SK-N-SH (cell line): ENCODE measurements around the gene MMP19. TPM values are rescaled to one million over a fixed set of nuclear protein-coding genes. Genes with fewer than 3 reads are reported as not detected.
"Not testable (repeated sequence)": the region's sequence is repeated elsewhere in the genome, so short reads cannot be mapped to it uniquely, and the experiment has no call there.

ENCODE experiments used
- CTCF ChIA-PET: fragments of 300-600, 350-600 bp; formaldehyde crosslinking; extraction: SDS; loops from one replicate; lab custom pipeline; 2021; lab: Yijun Ruan, JAX
- POLR2A ChIA-PET: fragments of 350-600 bp; sonication (Branson Sonifier 250); formaldehyde crosslinking; extraction: SDS; loops from one replicate; lab custom pipeline; 2020; ENCODE audit warnings: antibody characterized with exemption, inconsistent platforms; lab: Yijun Ruan, JAX
- DNase-seq: peaks from one replicate; pipeline ENCODE4 v3.0.0; 2012
- H2AFZ ChIP-seq: fragments of 200-600 bp; sonication (generic); 2 replicates; pipeline ENCODE4 v1.8.1; 2016; ENCODE audit warnings: antibody characterized with exemption, mild to moderate bottlenecking, low read depth
- H3F3A ChIP-seq: fragments of 200-600 bp; sonication (generic); replicated peaks from 2 replicates; pipeline ENCODE3; 2016; ENCODE audit warnings: antibody characterized with exemption, mild to moderate bottlenecking; ENCODE audit not compliant: insufficient read depth
- H3K27ac ChIP-seq, 2 experiments: fragments of 200-500 bp in 1 of 2; fragments of 200-600 bp in 1 of 2; sonication (Bioruptor generic) in 1 of 2; sonication (generic), shearing (Covaris generic) in 1 of 2; 2 replicates each; pipeline versions ENCODE4 v1.5.1 to v1.6.1; 2014 to 2016; ENCODE audit warnings: low read depth in 2 of 2, inconsistent platforms in 1 of 2, low read length in 1 of 2, mild to moderate bottlenecking in 1 of 2, mixed read lengths in 1 of 2
- H3K27me3 ChIP-seq: fragments of 200-600 bp; sonication (generic), shearing (Covaris generic); 2 replicates; pipeline ENCODE4 v1.6.1; 2016; ENCODE audit warnings: mixed run types; ENCODE audit not compliant: insufficient read depth
- H3K36me3 ChIP-seq, 2 experiments: fragments of 200-500 bp in 1 of 2; fragments of 200-600 bp in 1 of 2; sonication (Bioruptor generic) in 1 of 2; sonication (generic) in 1 of 2; replicated peaks in 1 of 2; 2 replicates each; pipeline versions ENCODE3 to v1.5.1; 2014 to 2016; ENCODE audit warnings: low read length in 1 of 2, mild to moderate bottlenecking in 1 of 2; ENCODE audit not compliant: insufficient read depth in 2 of 2, control insufficient read depth in 1 of 2
- H3K4me1 ChIP-seq, 2 experiments: fragments of 200-500 bp in 1 of 2; fragments of 200-600 bp in 1 of 2; sonication (Bioruptor generic) in 1 of 2; sonication (generic), shearing (Covaris generic) in 1 of 2; 2 replicates each; pipeline versions ENCODE4 v1.5.1 to v1.6.1; 2014 to 2016; ENCODE audit warnings: low read depth in 1 of 2, low read length in 1 of 2, mixed run types in 1 of 2; ENCODE audit not compliant: insufficient read depth in 2 of 2, control insufficient read depth in 1 of 2
- H3K4me2 ChIP-seq: fragments of 200-600 bp; sonication (generic), shearing (Covaris generic); 2 replicates; pipeline ENCODE4 v1.6.1; 2017; ENCODE audit warnings: mixed run types
- H3K4me3 ChIP-seq, 2 experiments: fragments of 200-500 bp in 1 of 2; fragments of 200-600 bp in 1 of 2; sonication (Bioruptor generic) in 1 of 2; sonication (generic), shearing (Covaris generic) in 1 of 2; 2 replicates each; pipeline versions ENCODE4 v1.5.1 to v1.8.1; 2014 to 2016; ENCODE audit warnings: low read depth in 2 of 2, inconsistent platforms in 1 of 2, low read length in 1 of 2, mild to moderate bottlenecking in 1 of 2, mixed read lengths in 1 of 2, moderate library complexity in 1 of 2
- H3K79me2 ChIP-seq: fragments of 200-600 bp; sonication (generic); 2 replicates; pipeline ENCODE4 v1.8.1; 2017; ENCODE audit warnings: mild to moderate bottlenecking; ENCODE audit not compliant: insufficient read depth
- H3K9ac ChIP-seq: fragments of 200-600 bp; sonication (generic); 2 replicates; pipeline ENCODE4 v1.6.1; 2017; ENCODE audit warnings: mixed run types
- H3K9me2 ChIP-seq: fragments of 200-600 bp; sonication (generic); 2 replicates; pipeline ENCODE4 v1.6.1; 2017; ENCODE audit warnings: mixed run types
- H3K9me3 ChIP-seq: fragments of 200-600 bp; sonication (generic); 2 replicates; pipeline ENCODE4 v1.6.1; 2017; ENCODE audit warnings: mixed run types, mild to moderate bottlenecking, moderate library complexity
- H4K20me1 ChIP-seq: fragments of 200-600 bp; sonication (generic); 2 replicates; pipeline ENCODE4 v1.6.1; 2017; ENCODE audit warnings: mild to moderate bottlenecking, mixed run types; ENCODE audit not compliant: insufficient read depth
- ELF1 ChIP-seq: IDR thresholded peaks from 2 replicates; pipeline ENCODE4 v1.4.0; 2012
- EP300 ChIP-seq, 2 experiments: IDR thresholded peaks; 2 replicates each; pipeline versions ENCODE4 v1.4.0 to v1.6.1; 2012; ENCODE audit warnings: borderline replicate concordance in 1 of 2, low read depth in 1 of 2, low read length in 1 of 2
- FOSL2 ChIP-seq: IDR thresholded peaks from 2 replicates; pipeline ENCODE4 v1.4.0; 2012; ENCODE audit warnings: low read depth, mild to moderate bottlenecking, moderate library complexity, borderline replicate concordance
- GABPA ChIP-seq: IDR thresholded peaks from 2 replicates; pipeline ENCODE4 v1.4.0; 2012; ENCODE audit warnings: low read depth, mild to moderate bottlenecking
- GATA2 ChIP-seq: sonication (generic); formaldehyde crosslinking; IDR thresholded peaks from 2 replicates; pipeline ENCODE4 v1.5.0; 2020; ENCODE audit warnings: mild to moderate bottlenecking, missing genetic modification reagents
- JUND ChIP-seq: IDR thresholded peaks from 2 replicates; pipeline ENCODE4 v1.4.0; 2012
- MXI1 ChIP-seq: IDR thresholded peaks from 2 replicates; pipeline ENCODE4 v1.6.1; 2012; ENCODE audit warnings: mild to moderate bottlenecking, low read depth, low read length, improper control_type of control experiment
- NFIC ChIP-seq: IDR thresholded peaks from 2 replicates; pipeline ENCODE4 v1.4.0; 2012; ENCODE audit warnings: borderline replicate concordance
- NRF1 ChIP-seq: IDR thresholded peaks from 2 replicates; pipeline ENCODE4 v1.6.1; 2012; ENCODE audit warnings: low read depth, mild to moderate bottlenecking, low read length
- PBX3 ChIP-seq: IDR thresholded peaks from 2 replicates; pipeline ENCODE4; 2012
- RAD21 ChIP-seq: IDR thresholded peaks from 2 replicates; pipeline ENCODE4 v1.6.1; 2012; ENCODE audit warnings: mild to moderate bottlenecking, low read length
- RCOR1 ChIP-seq: fragments of 150-350 bp; IDR thresholded peaks from 2 replicates; pipeline ENCODE4 v1.6.1; 2017; ENCODE audit warnings: antibody characterized with exemption, low read length
- RXRA ChIP-seq: IDR thresholded peaks from 2 replicates; pipeline ENCODE4 v1.4.0; 2012; ENCODE audit warnings: low read depth, mild to moderate bottlenecking, borderline replicate concordance
- TCF12 ChIP-seq: IDR thresholded peaks from 2 replicates; pipeline ENCODE4 v1.4.0; 2012
- TEAD4 ChIP-seq: IDR thresholded peaks from 2 replicates; pipeline ENCODE4 v1.4.0; 2012; ENCODE audit warnings: mild to moderate bottlenecking, borderline replicate concordance; ENCODE audit not compliant: insufficient read depth
- USF1 ChIP-seq: IDR thresholded peaks from 2 replicates; pipeline ENCODE4 v1.4.0; 2012; ENCODE audit warnings: low read depth, borderline replicate concordance
- whole genome bisulfite sequencing: methylation state at CpG from one replicate; pipeline ENCODE4 v1.1.6; 2017; ENCODE audit warnings: low lambda C conversion rate; 5-methylcytosine and 5-hydroxymethylcytosine counted together
- polyA plus RNA-seq, 3 experiments: library from polyadenylated mRNA; depleted of rRNA; stranded (reverse); fragments of >200 nt; gene quantifications; 2 replicates each; pipeline ENCODE4 v1.2.3, GENCODE V29; 2012

Gene MMP19
- polyA plus RNA-seq, 1 of the 3 experiments (the other 2 are of a cell fraction), result 5.7 TPM

GRCh38 chr12:55838361-55838760, 4.4 kb downstream of the MMP19 start:
- H3F3A ChIP-seq, result no peaks in the 10 kb centered on the region
- ChIA-PET CTCF (no interaction called here), POLR2A (no interaction called here)
- H3K4me1 ChIP-seq, result peaks cover 1 to 9% of the 10 kb centered on the region in 2 experiments; a peak in 1 of 4 replicates
- no peak overlapping the region for H3K9ac ChIP-seq
- H3K36me3 ChIP-seq, result no peaks in the 10 kb centered on the region
- no peaks in the 10 kb centered on the region for H4K20me1 ChIP-seq
- no peak for DNase-seq
- no peaks in the 10 kb centered on the region for H3K9me3 ChIP-seq
- H3K27me3 ChIP-seq, result no peaks in the 10 kb centered on the region
- TF ChIP-seq ELF1, result no peak
- no peak for TF ChIP-seq EP300 (IDR thresholded peaks at IDR 0.05; ENCODE audit: borderline replicate concordance in 1 of 2, low read depth in 1 of 2, low read length in 1 of 2)
- TF ChIP-seq RCOR1, result no peak
- no peak for TF ChIP-seq TEAD4
- no peak for TF ChIP-seq USF1
- TF ChIP-seq TCF12, result no peak
- no peak for TF ChIP-seq RXRA
- no peak overlapping the region for H3K27ac ChIP-seq
- H3K9me2 ChIP-seq, result no peaks in the 10 kb centered on the region
- WGBS, result 86% methylated on average over 3 of the region's 3 CpGs
- no peaks in the 10 kb centered on the region for H3K79me2 ChIP-seq
- no peak overlapping the region for H3K4me2 ChIP-seq
- H3K4me3 ChIP-seq, result no peak overlapping the region
- no peak overlapping the region for H2AFZ ChIP-seq

- peaks cover 4 to 20% of the 10 kb centered on the region in 2 experiments; a peak in 1 of 4 replicates for H3K4me1 ChIP-seq
- POLR2A ChIA-PET, result interaction anchor here (0.6 kb wide), 1 partner anchor 108 kb away, joined by 5 read pairs; no protein-coding TSS in a partner anchor
- 89% methylated on average over 5 of the region's 6 CpGs for WGBS
- H4K20me1 ChIP-seq, H3K79me2 ChIP-seq, H3F3A ChIP-seq, H3K27ac ChIP-seq, H3K9ac ChIP-seq, DNase-seq, H3K4me3 ChIP-seq, H3K27me3 ChIP-seq, H3K9me2 ChIP-seq, H2AFZ ChIP-seq, H3K4me2 ChIP-seq, H3K9me3 ChIP-seq, H3K36me3 ChIP-seq: not testable (repeated sequence)
- CTCF ChIA-PET, result interaction anchor here (1.6 to 1.8 kb wide), 2 partner anchors 91 to 96 kb away, joined by 5 to 8 read pairs; no protein-coding TSS in a partner anchor
Measured at GRCh38 chr12:55834400-55834799, 8.3 kb downstream of the MMP19 start.

- H3K4me1 ChIP-seq, result peaks cover 4 to 25% of the 10 kb centered on the region in 2 experiments; a peak in 2 of 4 replicates
- H3K9me3 ChIP-seq, result no peaks in the 10 kb centered on the region
- CTCF ChIA-PET, result interaction anchor here (1.6 to 2.0 kb wide), 2 partner anchors 9 to 94 kb away, joined by 5 to 6 read pairs; partner anchors contain the start of gene MMP19
- no peak overlapping the region for H2AFZ ChIP-seq
- no peaks in the 10 kb centered on the region for H4K20me1 ChIP-seq
- POLR2A ChIA-PET, result no interaction called here
- H3K27me3 ChIP-seq, result no peaks in the 10 kb centered on the region
- no peak overlapping the region for H3K27ac ChIP-seq
- H3K9me2 ChIP-seq, result no peaks in the 10 kb centered on the region
- no peak overlapping the region for H3K9ac ChIP-seq
- peaks cover 0 to 3% of the 10 kb centered on the region in 2 experiments for H3K36me3 ChIP-seq
- peaks cover 21% of the 10 kb centered on the region for H3K79me2 ChIP-seq
- no peak for TF ChIP-seq MXI1
- no peak for TF ChIP-seq RAD21
- TF ChIP-seq JUND, result no peak
- TF ChIP-seq PBX3, result no peak
- no peak for TF ChIP-seq FOSL2
- TF ChIP-seq NRF1, result no peak
- no peak for TF ChIP-seq NFIC
- TF ChIP-seq GABPA, result no peak
- no peak for TF ChIP-seq GATA2
- DNase-seq, result no peak
- H3K4me2 ChIP-seq, result no peak overlapping the region
- H3F3A ChIP-seq, result no peaks in the 10 kb centered on the region
- 91% methylated on average over 7 of the region's 10 CpGs for WGBS
- H3K4me3 ChIP-seq, result no peak overlapping the region
Measured at GRCh38 chr12:55833056-55833455, 9.7 kb downstream of the MMP19 start.
